WI38 (cell line): ENCODE measurements around the gene B9D1.
"Not testable (repeated sequence)": the region's sequence is repeated elsewhere in the genome, so short reads cannot be mapped to it uniquely, and the experiment has no call there.

Experiments used
- H3K4me3 ChIP-seq: 2 replicates; pipeline ENCODE4 v1.5.1; 2011; ENCODE audit warnings: low read depth, mild to moderate bottlenecking, control low read depth, low read length
- TF ChIP-seq, protein P1 (sequence below): IDR thresholded peaks from 2 replicates; pipeline ENCODE4 v1.5.1; 2012; ENCODE audit warnings: low read depth, mild to moderate bottlenecking, control low read depth, low read length

Gene B9D1

DNA sequence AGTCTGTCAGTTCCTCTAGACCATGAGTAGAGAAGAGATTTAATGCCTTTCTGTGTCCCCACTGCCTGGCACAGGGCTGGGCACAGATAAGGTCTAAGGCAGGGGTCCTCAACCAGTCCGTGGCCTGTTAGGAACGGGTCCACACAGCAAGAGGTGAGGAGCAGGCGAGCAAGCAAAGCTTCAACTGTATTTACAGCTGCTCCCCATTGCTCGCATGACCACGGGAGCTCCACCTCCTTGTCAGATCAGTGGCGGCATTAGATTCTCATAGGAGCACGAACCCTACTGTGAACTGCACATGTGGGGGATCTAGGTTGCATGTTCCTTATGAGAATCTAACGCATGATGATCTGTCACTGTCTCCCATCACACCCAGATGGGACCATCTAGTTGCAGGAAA, 1.8 kb downstream of the B9D1 start:
- H3K4me3 ChIP-seq, result no peak overlapping the region
- TF ChIP-seq, protein P1, sequence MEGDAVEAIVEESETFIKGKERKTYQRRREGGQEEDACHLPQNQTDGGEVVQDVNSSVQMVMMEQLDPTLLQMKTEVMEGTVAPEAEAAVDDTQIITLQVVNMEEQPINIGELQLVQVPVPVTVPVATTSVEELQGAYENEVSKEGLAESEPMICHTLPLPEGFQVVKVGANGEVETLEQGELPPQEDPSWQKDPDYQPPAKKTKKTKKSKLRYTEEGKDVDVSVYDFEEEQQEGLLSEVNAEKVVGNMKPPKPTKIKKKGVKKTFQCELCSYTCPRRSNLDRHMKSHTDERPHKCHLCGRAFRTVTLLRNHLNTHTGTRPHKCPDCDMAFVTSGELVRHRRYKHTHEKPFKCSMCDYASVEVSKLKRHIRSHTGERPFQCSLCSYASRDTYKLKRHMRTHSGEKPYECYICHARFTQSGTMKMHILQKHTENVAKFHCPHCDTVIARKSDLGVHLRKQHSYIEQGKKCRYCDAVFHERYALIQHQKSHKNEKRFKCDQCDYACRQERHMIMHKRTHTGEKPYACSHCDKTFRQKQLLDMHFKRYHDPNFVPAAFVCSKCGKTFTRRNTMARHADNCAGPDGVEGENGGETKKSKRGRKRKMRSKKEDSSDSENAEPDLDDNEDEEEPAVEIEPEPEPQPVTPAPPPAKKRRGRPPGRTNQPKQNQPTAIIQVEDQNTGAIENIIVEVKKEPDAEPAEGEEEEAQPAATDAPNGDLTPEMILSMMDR, result no peak

DNA sequence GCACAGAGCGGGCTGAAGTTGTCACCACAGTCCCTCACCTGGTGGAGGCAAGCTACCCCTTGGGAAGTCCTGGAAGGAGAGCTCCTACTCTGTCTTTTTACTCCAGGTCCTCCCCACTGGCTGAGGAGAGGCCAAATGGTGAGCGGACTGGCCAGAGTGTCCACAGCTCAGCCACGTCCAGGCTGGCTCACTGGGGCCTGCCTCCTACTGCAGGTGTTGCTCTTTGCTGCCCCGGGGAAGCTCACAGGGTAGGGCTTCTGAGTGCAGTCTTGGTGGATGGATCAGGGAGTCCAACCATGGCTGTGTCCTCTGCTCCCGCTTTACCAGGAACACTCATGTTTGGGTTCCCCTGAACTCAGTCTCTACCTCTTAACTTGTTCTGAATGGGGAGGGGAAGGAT, 2.7 kb downstream of the B9D1 start:
- H3K4me3 ChIP-seq, result no peak overlapping the region
- TF ChIP-seq, protein P1, result no peak

DNA sequence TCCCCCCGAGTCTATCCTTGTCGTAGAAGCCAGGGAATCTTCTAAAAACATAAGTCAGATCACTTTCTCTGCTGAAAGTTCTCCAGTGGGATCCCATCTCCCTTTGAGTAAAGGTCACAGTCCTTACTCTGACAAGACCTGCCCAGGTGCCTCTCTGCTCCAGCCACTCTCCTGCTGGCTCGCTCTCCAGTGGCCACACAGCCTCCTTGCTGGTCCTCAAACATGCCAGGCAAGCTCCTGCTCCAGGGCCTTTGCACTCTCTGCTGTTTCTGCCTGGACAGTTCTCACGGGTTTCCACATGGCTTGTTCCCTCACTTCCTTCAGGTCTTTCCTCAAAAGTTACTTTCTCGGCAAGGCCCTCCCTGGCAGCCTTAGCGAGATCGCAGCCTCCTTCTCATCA, 3.4 kb downstream of the B9D1 start:
- no peak overlapping the region for H3K4me3 ChIP-seq
- TF ChIP-seq, protein P1, result no peak

DNA sequence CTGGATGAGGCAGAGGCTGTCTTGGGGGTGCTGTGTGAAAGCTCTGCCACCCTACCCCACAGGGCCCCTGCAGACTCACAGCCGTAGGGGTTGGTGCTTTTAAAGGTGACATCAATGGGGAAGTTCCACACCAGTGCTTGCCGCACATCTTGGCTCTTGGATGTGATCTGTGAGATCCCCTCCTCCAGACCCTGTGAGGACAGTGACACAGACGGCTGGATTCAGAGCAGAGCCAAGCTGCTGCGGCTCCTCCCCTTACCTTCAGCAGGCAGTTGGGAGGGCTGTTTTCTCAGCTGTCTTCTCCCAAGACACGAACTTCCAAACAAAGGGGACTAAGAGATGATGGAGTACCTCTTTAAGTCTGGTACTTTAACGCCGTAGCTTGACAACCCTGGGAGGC, 4.8 kb downstream of the B9D1 start:
- TF ChIP-seq, protein P1, result no peak

DNA sequence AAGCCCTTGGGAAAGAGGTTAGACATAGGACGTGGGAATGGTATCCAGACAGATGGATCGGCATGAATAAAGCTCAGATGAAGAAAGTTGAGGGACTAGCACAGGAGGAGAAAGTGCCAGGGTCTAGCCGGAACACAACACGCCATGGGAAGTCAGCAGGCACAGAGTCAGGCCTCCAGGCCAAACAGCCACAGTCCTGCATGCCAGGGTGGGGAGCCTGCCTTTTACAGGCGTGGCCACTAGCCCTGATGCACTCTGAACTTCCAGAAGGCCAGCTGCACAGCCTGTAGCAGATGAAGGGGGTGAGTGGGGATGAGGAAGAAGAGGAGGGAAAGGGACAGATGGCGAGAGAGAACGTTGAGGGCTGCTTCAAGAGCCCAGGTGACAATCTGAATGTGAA, 5.2 kb downstream of the B9D1 start:
- no peak overlapping the region for H3K4me3 ChIP-seq
- TF ChIP-seq, protein P1, result no peak

More for the DNA sequence above, 4.8 kb downstream of the B9D1 start:
- H3K4me3 ChIP-seq, result no peak overlapping the region

DNA sequence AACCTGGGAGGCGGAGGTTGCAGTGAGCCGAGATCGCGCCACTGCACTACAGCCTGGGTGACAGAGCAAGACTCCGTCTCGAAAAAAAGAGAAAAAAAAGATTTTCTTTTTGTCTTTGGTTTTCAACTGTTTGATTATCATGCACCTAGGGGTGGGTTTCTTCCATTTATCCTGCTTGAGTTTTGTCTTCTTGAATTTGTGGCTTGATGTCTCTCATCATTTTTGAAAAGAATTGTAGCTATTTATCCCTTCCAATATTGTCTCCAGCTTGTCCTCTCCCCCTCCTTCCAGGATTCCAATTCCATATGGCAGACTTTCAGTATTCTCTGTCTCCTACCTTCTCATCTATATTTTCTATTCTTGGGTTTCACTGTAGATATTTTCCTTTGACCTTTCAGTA, 7.8 kb downstream of the B9D1 start:
- no peak overlapping the region for H3K4me3 ChIP-seq
- TF ChIP-seq, protein P1, result no peak

DNA sequence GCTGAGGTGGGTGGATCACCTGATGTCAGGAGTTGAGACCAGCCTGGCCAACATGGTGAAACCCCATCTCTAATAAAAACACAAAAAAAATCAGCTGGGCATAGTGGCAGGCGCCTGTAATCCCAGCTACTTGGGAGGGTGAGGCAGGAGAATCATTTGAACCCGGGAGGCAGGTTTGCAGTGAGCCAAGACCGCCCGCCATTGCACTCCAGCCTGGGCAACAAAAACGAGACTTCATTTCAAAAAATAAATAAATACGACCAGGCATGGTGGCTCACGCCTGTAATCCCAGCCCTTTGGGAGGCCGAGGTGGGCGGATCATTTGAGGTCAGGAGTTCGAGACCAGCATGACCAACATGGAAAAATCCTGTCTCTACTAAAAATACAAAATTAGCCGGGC, 9.1 kb downstream of the B9D1 start:
- H3K4me3 ChIP-seq, result not testable (repeated sequence)

DNA sequence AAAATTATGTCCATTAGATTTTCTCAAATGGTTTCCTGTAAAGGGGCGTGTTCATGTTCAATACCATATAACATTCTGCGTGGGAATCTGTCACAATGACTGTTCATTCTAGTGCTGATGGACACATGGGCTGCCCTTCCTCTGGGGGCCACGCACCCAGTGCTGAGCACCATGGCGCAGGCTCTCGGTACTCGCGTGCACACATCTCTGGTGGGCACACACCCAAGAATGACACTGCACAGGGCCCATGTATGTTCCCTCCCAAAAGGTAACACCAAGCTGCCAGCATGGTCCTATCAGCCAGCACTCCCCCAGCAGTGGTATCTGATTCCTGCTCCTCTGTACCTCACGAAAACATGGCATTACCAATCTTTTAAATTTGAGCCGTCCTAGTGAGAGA, 13.7 kb downstream of the B9D1 start:
- no peak overlapping the region for H3K4me3 ChIP-seq
- TF ChIP-seq, protein P1, result no peak
